Fibroblast of mammary gland (primary cell): ENCODE measurements around the gene TRAPPC6A.

Source experiments
- DNase-seq: peaks from one replicate; pipeline ENCODE4 v3.0.0-alpha.2; 2010; ENCODE audit warnings: low read depth
- H3K4me3 ChIP-seq: 2 replicates; pipeline ENCODE4 v1.5.1; 2011; ENCODE audit warnings: low read depth, mild to moderate bottlenecking, low read length, moderate library complexity; ENCODE audit not compliant: control insufficient read depth
- TF ChIP-seq, protein P1 (sequence below): conservative IDR thresholded peaks from 2 replicates; pipeline ENCODE4 v1.5.1; 2011; ENCODE audit warnings: low read depth, low read length, inconsistent platforms; ENCODE audit not compliant: control insufficient read depth, insufficient read depth

Gene TRAPPC6A

DNA sequence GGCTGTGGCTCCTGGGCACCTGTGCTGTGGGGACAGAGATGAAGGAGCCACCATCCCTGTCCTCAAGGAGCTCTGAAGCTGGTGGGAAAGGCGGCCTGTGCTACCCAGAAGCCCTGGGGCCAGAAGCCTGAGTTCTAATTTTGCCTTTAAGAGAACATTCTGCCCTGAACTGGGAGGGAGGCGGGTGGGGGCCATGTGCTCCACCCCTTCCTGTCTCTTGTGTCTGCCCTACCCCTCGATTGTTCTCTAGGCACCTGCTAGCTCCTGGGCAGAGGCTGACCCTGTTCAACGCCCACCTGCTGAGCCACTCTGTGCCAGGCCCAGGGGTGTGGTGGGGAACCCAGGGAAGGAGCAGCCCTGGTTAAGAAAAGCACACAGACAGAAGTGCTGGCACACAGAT lies 5.9 kb downstream of the TRAPPC6A start:
- TF ChIP-seq, protein P1, sequence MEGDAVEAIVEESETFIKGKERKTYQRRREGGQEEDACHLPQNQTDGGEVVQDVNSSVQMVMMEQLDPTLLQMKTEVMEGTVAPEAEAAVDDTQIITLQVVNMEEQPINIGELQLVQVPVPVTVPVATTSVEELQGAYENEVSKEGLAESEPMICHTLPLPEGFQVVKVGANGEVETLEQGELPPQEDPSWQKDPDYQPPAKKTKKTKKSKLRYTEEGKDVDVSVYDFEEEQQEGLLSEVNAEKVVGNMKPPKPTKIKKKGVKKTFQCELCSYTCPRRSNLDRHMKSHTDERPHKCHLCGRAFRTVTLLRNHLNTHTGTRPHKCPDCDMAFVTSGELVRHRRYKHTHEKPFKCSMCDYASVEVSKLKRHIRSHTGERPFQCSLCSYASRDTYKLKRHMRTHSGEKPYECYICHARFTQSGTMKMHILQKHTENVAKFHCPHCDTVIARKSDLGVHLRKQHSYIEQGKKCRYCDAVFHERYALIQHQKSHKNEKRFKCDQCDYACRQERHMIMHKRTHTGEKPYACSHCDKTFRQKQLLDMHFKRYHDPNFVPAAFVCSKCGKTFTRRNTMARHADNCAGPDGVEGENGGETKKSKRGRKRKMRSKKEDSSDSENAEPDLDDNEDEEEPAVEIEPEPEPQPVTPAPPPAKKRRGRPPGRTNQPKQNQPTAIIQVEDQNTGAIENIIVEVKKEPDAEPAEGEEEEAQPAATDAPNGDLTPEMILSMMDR = no peak
- no peak overlapping the region for H3K4me3 ChIP-seq
- no peak for DNase-seq

DNA sequence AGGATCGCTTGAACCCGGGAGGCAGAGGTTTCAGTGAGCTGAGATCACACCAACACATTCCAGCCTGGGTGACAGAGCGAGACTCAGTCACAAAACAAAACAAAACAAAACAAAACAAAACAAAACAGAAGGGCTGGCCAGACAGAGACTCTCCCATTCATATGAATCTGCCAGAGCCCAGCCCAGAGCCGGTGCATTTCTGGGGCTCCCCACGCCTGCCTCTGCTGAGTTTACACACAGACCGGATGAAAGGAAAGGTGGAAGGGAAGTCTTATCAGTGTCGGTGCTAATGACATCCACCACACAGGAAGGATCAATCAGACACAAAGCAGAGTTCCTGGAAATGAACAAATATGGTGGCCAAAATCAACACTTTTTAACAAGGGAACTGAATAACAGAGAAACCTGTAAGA lies 6.8 kb downstream of the TRAPPC6A start:
- TF ChIP-seq, protein P1 = no peak
- no peak for DNase-seq
- no peak overlapping the region for H3K4me3 ChIP-seq

DNA sequence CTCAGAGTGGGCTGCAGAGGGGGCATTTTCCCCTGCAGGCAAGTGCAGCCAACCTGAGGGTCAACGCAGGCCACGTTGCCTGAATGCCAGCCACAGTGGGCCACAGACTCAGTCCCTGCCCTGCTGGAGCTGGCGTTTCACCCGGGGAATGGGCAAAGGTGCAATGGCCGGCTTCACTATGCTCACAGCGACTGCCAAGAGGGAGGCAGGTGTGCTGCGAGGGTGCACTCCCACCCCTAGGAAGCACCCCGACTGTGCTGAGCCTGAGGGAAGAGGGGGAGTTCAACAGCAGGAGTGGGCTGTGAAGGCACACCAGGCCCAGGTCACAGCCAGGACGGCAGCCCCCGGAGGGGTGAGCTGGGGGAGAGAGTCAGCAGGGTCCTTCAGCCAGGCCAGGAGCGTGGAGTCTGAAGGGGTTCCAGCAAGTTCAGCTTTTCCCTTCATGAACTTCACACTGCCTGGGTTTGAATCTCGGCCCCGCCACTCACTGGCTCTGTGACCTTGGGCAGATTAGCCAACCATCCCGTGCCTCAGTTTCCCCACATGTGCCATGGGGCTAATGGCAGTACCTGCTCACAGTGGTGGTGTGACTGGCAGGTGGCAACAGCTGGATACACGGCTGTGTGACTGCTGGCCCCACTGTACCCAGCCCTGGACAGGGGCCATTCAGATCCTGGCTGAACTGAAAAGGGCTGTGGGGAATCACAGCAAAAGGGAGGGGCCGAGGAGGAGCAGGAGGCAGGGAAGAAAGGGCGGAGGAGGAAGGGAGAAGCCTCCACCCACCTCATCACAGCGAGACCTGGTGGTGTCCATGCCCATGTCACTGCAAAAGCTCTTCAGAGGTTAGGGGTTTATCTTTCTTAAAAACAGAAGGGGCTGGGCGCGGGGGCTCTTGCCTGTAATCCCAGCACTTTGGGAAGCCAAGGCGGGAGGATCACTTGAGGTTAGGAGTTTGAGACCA lies 7.6 kb downstream of the TRAPPC6A start:
- no peak for DNase-seq
- TF ChIP-seq, protein P1 = no peak
- H3K4me3 ChIP-seq = no peak overlapping the region

DNA sequence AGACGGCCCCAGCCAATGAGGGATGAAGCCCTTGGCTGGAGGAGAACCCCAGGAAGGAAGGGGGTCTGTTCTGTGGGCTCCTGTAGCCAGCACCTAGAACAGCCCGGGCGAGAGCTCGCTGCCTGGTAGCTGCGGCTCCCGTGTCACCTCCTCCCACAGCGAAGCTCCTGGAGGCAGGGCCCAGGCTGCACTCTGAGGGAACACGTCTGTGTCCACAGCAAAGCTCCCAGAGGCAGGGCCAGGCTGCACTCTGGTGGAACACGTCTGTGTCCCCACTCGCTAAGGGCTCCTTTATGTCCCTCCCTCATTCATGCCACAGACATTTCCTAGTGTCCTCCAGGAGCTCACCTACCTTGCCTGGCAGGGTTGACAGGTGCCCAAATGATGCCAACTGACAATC lies 8.4 kb downstream of the TRAPPC6A start:
- H3K4me3 ChIP-seq = no peak overlapping the region

DNA sequence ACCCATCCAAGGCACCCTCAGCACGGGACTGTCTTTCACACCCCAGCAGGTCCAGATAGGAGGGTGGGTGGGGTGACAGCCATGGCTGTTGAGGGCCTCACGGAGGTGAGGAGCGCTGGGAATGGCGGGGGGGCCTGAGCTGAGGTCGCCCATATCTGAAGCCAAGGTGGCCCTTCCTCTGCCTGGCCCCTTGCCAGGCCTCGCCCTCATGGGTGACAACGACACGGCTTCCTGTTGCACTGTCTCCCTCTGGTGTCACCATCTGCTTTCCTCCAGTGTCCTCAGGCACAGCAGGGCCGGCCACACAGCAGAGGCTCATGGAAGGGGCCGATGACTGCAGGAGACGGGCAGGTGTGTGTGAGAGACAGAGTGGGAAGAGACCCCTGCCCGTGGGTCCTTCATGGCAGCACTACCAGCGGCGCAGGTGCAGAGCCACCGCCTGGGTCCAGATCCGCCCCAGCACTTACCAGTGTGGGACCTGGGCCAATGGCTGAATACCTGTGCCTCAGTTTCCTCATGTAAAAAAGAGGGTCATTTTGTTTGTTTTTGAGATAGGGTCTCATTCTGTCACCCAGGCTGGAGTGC lies 9.2 kb downstream of the TRAPPC6A start:
- H3K4me3 ChIP-seq = no peak overlapping the region
- DNase-seq = no peak
- TF ChIP-seq, protein P1 = no peak

More for the DNA sequence above, 8.4 kb downstream of the TRAPPC6A start:
- DNase-seq = no peak
- TF ChIP-seq, protein P1 = no peak

DNA sequence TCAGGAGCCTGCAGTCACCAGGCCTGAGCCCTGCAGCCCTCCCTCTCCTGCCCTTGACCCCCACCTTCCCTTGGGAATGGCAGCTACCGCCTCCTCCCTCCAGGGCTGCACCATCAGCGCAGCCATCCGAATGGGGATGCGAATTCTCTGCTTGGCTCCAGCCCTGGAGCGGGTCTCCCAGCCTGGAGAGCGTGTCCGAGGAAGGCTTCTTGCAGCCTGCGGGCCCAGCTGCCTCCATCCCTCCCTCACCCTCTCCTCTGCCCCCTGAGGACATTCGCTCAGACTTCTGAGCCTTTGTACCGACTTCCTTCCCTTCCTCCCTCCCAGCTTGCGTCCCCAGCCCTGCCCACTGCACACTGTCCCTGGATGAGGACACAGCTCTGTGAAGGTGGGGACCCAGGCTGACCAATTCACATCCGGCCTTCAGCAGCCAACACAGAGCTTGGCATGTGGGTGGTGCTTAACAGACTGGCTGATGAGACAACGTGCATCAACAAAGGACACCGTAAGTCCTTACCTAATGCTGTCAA lies 11.2 kb downstream of the TRAPPC6A start:
- no peak for DNase-seq
- no peak overlapping the region for H3K4me3 ChIP-seq
- TF ChIP-seq, protein P1 = no peak
